GM10847 (cell line): ENCODE measurements around the gene OR9Q1.

Experiments used
- POLR2A ChIP-seq: IDR thresholded peaks from 2 replicates; pipeline ENCODE4 v1.6.1; 2011; ENCODE audit not compliant: insufficient read length; ENCODE audit errors: extremely low read depth

The OR9Q1 gene, protein sequence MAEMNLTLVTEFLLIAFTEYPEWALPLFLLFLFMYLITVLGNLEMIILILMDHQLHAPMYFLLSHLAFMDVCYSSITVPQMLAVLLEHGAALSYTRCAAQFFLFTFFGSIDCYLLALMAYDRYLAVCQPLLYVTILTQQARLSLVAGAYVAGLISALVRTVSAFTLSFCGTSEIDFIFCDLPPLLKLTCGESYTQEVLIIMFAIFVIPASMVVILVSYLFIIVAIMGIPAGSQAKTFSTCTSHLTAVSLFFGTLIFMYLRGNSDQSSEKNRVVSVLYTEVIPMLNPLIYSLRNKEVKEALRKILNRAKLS

DNA sequence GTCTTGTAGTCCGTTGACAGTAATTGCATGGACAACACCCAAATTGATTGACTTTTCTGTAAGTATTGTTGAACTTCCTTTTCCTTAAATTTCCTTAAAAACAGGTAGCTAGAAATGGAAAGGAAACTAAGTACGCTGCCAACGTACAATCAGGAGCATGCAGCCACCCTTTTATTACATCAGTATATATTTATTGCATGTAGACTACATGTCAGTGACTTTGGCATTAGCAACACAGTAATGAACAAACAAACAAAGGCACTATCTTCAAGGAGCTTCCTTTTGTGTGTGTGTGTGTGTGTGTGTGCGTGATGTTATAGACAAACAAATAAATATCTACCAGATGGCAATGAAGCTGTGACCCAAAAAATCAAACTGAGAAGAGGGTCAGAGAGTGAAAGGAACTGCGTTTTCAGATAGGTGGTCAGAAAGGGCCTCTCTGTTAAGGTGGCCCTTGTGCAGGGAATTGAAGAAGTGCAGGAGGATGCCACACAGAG lies at the start of gene OR9Q1:
Gene OR9Q1 (plus strand): TSS at position 447 of the 497 bp plus-strand sequence. CDS start 155,564 bp downstream, outside the sequence.
- no peak for TF ChIP-seq POLR2A

DNA sequence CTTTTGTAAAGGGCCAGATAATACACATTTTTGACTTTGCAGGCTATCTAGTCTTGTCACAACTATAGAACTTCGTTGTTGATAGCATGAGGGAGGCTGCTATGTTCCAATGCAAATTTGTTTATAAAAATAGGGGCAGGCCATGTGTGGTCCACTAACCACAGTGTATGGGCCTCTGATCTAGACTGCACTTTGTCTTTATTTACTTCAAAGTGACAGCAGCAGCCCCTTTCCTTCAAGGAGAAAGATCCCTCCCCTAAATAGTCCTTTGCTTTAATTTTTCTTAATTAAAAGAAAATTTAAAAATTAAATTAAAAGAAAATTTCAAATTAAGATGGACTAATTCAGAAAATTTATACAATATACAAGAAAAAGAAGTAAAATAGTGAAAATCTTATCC lies 49.5 kb upstream of the OR9Q1 start:
- TF ChIP-seq POLR2A: no peak

DNA sequence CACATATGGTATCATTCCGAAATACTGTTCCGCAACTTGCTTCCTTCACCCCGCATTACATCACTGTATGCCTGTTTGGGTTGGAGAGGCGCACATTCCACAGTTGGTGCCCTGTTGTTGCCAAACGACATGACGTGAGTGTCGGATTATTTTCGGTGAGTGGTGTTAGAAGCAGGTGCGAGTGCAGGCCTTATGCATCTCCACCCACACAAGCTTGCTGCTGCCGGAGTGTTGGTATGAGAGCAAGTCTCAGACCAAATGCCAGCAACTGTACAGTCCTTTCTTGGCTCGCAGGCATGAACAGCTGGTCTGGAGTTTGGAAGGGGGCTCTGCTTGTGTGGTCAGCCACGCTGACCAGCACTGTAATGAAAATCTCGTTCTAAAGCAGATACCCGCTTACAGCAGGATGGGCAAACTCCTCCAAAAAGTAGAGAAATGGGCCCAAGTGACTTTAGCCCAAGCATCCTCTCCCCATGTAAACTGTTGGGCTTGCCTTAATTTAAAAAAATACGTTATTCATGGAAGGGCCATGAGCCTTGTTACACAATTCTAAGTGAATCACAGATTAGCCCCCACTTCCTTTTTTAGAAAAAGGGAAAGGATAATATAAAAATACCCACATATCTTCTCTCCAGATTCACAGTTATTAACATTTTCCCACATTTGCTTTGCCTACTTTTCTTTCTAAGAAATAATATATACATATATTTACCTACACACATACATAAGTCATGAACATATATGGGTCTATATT lies 48.7 kb upstream of the OR9Q1 start:
- no peak for TF ChIP-seq POLR2A

DNA sequence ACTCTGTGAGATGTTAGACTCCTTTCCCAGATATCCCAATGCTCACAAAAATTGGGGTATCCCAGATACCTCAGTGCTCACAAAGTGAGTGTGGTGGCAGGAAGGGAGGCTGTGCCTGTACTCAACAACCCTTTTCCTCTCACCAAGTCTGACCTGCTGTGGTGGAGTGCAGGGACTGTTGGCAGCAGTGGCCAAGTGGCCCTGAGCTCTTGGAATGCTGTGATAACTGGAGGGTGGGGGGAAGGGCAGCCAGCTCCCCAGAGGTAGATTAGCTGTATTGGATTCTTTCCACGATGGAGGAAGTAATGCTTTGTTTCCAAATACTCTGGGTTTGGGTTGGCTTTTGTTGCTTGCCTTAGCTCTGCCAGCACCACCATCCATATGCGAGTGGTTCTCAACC lies 46.0 kb upstream of the OR9Q1 start:
- no peak for TF ChIP-seq POLR2A

DNA sequence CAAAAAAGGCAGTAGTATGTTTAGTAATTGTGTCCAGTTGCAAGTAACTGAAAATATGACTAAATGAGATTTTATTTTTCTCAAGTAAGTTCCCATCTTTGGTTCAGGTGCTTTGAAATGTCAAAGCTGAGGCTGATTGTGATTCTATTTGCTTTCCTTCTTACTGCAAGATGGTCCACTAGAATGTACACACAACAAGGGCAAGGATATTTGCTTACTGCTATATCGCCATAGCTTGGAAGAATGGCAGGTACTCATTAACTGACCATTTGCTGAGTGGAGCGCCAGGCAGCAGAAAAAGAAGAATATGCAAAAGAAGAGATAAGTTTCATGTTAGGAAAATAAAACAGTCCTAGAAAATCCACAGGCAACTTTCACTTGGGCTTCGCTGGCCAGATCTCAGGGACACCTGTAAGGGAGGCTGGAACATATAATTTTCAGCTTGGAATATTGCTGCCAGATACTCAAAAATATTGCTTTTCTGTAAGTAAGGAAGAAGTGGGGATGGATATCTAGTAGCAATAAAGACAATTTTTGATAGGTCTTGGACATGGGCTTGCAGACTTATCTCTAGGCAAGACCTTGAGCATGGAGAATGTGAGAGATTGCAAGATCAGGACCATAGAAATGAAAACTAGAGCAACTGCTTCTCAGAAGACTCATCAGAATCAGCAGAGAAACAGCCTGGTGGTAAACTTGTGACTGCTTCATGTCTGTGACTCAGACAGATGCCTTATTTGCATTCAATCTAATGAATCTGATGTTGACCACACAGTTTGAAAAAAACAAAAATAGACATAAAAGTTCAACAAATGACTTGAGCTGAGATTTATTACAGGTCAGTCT lies 44.8 kb upstream of the OR9Q1 start:
- no peak for TF ChIP-seq POLR2A

DNA sequence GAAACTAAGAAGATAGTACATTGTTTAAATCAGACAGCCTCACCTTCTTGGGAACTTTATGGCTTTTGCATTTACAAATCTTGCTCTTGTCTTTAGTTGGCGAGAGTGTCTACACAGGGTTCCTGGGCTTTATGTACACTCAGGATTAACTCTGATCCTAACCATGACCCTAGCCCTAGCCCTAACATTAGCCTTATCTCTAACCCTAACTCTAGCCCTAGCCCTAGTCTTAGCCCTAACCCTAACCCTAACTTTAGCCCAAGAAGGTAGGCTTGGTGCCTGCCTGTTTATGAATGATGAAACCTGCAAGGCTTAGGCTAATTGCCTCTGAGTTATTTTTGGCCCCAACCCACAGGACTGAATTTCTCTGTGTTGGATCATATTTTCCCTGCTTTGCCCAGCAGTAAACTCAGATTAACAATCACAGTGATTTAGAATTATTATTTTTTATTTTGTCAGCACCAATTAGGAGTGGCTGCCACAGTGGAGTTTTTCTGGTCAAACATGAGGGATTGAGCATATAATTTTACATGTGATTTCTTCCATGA lies 44.1 kb upstream of the OR9Q1 start:
- TF ChIP-seq POLR2A: no peak

DNA sequence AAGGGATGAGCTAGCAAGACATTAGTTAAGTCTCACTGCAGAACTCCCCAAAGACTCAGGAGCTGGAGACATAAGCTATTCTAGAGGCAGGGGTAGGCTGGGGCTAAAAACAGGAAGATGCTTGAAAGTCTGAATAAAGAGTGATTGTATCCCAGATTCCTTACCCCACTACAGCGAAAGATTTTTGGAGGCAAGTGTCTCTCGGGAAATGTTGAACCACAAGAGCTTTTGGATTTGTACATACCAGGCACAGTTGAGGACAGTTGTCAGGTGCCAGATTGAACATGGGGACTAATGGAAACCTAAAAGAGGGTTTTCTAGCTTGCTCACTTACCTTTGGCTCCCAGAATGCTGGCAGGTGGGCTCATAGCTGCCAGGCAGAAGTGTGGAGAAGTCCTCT lies 43.5 kb upstream of the OR9Q1 start:
- no peak for TF ChIP-seq POLR2A

DNA sequence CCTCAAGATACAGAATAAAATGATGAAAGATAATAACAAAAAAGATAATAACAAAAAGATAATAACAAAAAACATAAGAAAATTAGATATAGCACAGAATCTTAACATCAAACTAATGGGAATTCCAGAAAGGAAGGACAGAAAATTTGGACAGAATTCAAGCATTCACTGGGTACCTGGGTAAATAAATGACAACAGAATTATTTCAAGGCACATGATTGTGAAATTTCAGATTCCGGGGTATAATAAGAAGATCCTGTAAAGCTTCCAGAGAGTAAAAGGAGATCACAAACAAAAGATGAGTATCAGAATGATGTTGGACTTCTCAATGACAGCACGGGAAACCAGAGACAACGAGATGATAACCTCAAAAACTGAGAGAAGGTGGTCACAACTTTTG lies 42.1 kb upstream of the OR9Q1 start:
- TF ChIP-seq POLR2A: no peak

DNA sequence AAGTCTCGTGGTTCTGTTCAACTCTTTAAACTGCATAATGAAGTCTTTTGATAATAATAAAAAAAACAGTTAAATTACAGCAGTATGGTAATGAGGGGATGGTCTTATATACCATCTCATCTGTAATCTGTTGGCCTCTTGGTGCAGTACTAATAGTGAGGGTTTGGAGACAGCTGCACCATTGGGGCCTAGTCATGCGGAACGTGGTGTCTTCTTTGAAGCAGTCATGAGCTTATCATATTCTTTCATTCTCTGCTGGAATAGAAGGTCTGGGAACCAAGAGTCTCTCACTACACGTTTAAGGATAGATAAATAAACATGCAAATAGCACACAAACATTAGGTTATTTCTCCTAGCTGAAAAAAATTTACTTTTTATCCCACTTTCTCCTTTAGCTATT lies 40.9 kb upstream of the OR9Q1 start:
- TF ChIP-seq POLR2A: no peak

DNA sequence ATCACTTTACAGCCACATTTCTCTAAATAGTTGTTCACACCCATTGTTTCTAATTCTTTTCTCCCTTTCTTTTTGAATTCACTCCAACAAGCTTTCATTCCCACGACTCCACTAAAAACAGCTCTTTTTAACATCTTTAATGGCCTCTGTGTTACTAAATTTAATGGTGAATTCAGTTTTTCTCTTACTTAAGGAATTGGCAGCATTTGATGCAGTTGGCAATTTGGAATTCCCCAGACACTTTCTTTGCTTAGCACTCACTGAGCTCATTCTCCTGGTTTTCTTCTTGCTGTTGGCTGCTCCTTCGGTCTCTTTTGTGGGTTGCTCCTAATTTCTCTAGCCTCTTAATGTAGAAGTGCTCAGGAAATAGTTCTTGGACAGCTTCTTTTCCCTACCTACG lies 40.5 kb upstream of the OR9Q1 start:
- TF ChIP-seq POLR2A: no peak

DNA sequence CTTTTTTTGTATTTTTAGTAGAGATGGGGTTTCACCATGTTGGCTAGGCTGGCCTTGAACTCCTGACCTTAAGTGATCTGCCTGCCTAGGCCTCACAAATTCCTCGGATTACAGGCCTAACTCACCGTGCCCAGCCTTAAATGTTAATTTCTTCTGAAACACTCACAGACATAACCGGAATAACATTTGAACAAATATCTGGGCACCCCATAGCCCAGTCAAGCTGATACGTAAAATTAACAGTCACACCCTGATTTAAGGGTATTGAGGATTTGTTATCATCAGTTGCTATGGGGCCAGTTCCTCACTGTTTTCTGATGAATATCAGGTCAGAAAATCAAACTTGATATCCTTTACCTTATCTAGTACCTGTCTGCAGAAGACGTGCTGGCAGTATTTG lies 23.0 kb upstream of the OR9Q1 start:
- TF ChIP-seq POLR2A: no peak

DNA sequence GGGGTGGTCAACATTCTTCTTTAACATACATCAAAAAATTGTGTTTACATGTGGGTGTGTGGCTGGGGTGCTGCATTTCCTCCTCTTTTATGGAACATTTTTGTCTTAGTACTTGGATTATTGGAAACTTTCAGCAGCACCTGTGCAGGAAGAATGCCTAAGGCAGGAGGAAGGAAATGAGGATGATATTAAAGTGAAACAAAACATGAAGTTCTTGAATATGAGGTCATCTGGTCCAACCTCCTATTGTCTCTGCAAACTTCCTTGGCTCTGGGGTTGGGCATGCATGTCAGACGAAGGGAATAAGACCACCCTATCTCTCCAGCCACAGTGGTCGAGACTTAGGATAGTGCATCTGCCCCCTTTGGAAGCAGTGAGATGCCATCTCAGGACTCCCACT lies 20.6 kb upstream of the OR9Q1 start:
- TF ChIP-seq POLR2A: no peak

DNA sequence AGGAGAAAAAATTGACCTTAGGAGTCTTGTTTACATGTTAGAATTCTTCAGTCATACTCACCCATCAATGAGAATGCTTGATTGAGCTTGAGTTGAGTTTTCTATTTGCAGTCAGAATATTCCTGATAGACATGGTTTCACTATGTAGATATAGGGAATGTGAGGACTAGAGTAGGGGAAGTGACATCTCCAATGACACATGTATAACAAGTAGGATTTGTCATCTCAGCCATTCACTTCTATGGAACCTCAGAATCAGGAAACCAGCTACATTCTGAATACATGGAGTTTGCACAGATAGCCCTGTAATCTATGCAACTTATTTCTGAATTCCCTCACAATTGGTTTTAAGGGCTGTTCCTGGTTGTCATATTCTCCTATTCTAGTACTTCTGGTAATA lies 20.1 kb upstream of the OR9Q1 start:
- TF ChIP-seq POLR2A: no peak

DNA sequence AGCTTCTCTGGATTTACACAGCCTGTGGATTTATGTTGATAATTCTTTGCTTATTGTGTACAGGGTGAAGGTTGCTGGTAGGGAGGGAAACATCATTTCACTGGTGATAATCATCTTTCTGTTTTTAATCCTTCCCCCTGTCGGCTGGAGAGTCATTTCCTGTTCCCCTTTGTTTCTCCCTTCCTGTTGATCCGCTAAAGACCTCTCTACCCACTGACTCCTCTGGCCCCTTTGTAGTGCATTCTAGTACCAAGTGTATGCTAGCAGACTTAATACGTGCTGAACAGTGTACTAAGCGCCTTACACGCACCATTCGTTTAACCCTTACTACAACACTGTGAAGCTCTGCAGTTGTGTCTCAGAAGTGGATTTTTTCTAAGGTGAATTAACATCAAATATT lies 19.0 kb upstream of the OR9Q1 start:
- no peak for TF ChIP-seq POLR2A

DNA sequence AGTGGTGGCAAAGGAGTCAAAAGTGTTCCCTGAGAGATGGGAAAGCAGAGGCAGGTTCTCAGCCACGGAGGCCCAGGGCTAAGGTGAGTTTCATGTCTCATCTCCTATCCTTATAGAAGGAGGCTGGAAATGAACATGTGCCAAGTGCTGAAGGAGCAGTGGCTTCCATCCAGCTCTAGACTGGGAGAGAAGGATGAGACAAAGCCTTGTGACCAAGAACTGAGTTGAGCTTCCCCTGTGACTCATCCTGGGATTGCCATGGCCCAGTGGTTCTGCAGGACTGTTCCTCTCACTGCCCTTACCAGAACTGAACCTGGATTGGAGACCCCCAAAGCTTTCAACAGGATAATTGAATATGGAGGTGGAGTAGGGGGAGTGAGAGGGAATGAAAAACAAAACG lies 16.7 kb upstream of the OR9Q1 start:
- TF ChIP-seq POLR2A: no peak
